Inferior parietal cortex (tissue), 1 donor: ENCODE data around the gene FMO1.
"Not testable (repeated sequence)": the region's sequence is repeated elsewhere in the genome, so short reads cannot be mapped to it uniquely, and the experiment has no call there.

ENCODE experiments used
- DNase-seq: peaks from one replicate; pipeline ENCODE4 v3.0.0-alpha.2; 2016; ENCODE audit errors: extremely low spot score

The FMO1 gene

DNA sequence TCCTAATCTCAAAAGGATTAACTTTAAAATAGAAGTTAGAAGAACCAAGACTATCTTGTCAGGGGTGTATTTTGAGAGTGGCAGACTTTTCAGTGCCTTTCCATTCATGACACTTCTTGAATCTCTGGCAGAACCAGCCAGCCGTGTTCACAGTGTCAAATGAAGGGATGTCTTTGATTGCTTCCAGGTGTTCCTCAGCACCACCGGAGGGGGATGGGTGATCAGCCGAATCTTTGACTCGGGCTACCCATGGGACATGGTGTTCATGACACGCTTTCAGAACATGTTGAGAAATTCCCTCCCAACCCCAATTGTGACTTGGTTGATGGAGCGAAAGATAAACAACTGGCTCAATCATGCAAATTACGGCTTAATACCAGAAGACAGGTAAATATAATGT lies 32.3 kb downstream of the FMO1 start:
- no peak for DNase-seq

- no peak for DNase-seq
Measured at GRCh38 chr1:171286032-171286705, 37.9 kb downstream of the FMO1 start.

GRCh38 chr1:171290621-171291020 lies 42.3 kb downstream of the FMO1 start:
- DNase-seq = no peak

DNA sequence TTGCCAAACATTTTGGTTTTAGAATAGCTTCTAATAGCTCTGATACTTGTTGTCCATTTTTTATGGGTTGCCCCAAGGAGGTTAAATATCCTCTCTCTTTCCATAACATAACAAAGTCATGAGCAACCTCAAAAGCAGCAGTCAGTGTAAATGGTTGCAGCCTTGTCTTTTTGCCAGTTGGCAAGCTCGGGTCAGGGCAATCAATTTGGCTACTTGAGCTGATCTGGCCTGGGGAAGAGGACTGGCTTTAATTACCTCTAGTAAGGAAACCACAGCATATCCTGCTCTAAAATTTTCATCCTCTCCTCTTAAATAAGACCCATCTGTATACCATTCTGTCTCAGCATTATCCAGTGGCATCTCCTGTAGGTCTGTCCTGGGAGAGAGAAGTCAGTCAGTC lies 44.5 kb downstream of the FMO1 start:
- no peak for DNase-seq

DNA sequence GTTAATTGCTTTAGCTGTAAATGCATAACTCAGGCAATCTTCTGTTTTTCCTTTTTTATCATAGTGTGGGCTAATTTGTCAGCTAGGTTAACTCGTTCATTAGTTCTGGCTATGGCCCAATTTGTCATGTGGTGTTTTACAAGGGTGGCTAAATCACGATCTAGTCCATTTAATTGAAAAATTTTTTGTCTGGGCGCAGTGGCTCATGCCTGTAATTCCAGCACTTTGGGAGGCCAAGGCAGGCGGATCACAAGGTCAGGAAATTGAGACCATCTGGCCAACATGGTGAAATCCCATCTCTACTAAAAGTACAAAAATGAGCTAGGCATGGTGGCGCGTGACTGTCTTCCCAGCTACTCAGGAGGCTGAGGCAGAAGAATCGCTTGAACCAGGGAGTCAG lies 47.1 kb downstream of the FMO1 start:
- not testable (repeated sequence) for DNase-seq

- no peak for DNase-seq
Measured at GRCh38 chr1:171295821-171296220, 47.5 kb downstream of the FMO1 start.

DNA sequence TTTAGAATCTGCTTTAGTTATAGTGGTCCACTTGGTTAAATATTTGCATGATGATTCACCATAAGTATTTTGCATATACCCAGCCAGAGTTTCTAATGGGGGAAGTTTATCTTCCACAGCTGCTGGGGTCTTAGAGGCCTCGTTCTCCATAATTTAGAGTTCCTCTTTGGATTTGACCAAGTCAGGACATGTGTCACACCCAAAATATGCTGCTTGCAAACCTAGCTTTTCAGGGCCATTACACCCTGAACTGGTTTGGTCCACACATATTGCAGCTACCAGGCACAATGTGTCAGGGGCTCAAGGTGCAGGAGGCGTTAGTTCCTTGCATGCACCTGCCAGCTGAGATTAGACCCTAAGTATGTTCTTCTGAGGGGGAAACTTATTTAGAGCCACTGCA lies 48.6 kb downstream of the FMO1 start:
- DNase-seq = no peak

DNA sequence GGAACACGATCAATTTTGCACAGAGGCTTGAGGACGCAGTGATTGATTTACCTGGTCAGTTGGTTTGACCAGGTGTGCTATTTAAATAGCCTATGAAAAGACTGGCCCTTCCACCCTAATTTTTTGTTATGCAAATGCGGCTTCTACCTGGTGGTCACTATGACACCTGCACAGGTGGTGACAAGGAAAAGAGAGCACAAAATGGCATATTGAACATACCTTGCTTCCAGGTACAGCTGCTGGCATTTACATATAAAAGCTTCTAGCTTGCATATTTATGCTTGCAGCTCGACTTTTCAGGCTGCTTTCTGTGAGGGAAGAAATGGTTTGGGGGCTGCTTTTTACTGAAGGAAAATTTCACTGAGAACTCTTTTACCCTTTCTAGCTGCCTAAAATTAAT lies 50.4 kb downstream of the FMO1 start:
- no peak for DNase-seq

DNA sequence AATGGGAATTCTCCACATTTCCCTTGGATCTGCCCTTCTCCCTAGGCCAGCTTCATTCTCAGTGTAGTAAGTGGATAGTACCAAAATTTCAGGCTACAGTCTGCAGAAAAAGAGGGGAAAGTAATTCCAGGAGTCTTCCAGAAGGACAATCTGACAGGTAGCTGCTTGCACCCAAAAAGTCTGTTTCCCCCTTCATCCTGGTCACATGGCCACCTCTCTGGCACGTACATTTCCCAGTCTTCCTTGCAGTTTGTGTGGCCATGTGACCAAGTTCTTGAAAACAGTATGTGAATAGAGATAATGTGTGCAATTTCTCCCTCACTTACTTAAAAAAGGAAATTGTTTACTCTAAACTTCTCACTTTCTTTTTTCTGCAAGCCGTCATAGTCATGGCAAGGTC lies 51.0 kb downstream of the FMO1 start:
- DNase-seq = no peak

DNA sequence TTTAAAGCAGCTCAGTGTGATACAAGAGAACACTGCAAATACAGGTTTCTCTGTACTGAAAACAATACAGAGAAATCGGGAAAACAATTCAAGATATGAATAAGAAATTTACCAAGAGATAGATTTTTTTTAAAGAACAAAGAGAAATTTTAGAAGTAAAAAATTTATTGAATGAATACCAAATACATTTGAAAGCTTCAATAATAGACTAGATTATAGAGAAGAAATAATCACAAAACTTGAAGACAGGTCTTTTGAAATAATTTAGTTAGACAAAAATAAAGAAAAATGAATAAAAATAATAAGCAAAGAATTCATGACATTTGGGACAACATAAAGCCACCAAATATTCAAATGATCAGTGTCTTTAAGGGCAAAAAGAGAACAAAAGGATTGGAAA lies 52.1 kb downstream of the FMO1 start:
- no peak for DNase-seq

GRCh38 chr1:171310661-171311087 lies 62.4 kb downstream of the FMO1 start:
- no peak for DNase-seq

GRCh38 chr1:171311771-171312558 lies 63.7 kb downstream of the FMO1 start:
- DNase-seq = no peak

DNA sequence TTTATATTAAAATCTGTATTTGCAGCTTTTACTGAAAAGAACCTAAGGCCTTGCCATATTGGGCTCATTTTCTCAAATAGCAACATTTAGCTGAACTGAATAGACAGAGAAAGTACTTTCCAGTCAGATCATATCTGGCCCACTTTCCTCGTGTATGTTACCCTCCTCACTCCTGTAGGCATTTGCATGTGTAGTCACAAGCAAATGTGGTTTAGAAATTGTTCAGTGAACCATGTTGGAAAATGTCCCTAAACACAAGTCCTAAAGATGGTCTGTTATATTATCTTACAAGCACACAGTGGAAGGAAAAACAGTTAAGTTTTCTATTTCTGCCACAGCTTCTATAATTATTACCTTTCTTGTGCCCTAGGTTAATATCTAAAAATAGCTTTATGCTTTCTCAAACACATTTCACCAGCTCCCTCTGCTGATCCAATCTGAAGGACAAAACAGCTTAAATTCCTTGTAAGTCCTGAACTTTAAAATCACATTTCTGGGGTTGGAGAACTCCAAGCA lies 65.1 kb downstream of the FMO1 start:
- no peak for DNase-seq

- peak; percentile 96 for DNase-seq
Measured at GRCh38 chr1:171313835-171314320, 65.6 kb downstream of the FMO1 start, which contains the start of gene FMO4. FMO4 (plus strand) TSS chr1:171314183; CDS start chr1:171319826, 5,643 bp downstream.

DNA sequence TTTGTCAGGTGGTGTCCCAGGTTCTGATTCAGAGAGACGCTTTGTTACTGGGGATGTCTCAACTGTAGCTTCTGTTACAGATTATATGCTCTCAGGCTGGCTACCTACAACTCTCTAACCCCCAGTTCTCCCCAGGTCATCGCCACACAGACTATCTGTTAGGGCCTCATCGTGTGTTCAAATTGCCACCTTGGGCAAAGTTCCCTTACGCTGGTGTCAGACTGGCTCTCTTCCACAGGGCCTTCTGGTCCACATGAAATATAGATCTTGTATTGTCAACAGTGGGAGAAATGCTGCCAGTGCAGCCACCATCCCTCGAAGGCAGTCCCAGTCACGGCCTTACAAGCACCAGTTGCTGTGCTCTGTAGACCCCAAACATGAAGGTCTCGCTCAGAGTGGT lies 81.0 kb downstream of the FMO1 start:
- DNase-seq = no peak

GRCh38 chr1:171334024-171334640 lies 85.8 kb downstream of the FMO1 start:
- no peak for DNase-seq
